GM13976 (cell line): Measurements from ENCODE around the gene PTPRG.

ENCODE experiments used
- DNase-seq: peaks from one replicate; pipeline ENCODE4 v3.0.0; 2012; ENCODE audit warnings: low spot score
- CTCF ChIP-seq: IDR thresholded peaks from 2 replicates; pipeline ENCODE4 v1.5.1; 2012; ENCODE audit warnings: borderline replicate concordance, mild to moderate bottlenecking; ENCODE audit not compliant: insufficient read depth; ENCODE audit errors: extremely low read depth, missing control alignments, control extremely low read depth
- in situ Hi-C: fragments of 300-500 bp; cut with MboI; formaldehyde crosslinking; loops from one replicate; pipeline ENCODE4 v1.12.0; 2022; ENCODE audit warnings: low sequenced_read_pairs, mixed read lengths, inconsistent platforms; ENCODE audit not compliant: unreplicated experiment

The PTPRG gene

GRCh38 chr3:61768284-61769037 is 207.1 kb downstream of the PTPRG start:
- no peak for DNase-seq
- no peak for TF ChIP-seq CTCF
- in situ Hi-C loops, result no loop called here

- in situ Hi-C loops, result no loop called here
- no peak for TF ChIP-seq CTCF
- DNase-seq, result no peak
These were observed 208.1 kb downstream of the PTPRG start for GRCh38 chr3:61769266-61769990.

GRCh38 chr3:61771976-61772375 is 210.6 kb downstream of the PTPRG start:
- no peak for TF ChIP-seq CTCF
- no peak for DNase-seq
- in situ Hi-C loops, result no loop called here

GRCh38 chr3:61772456-61772855 is 211.1 kb downstream of the PTPRG start:
- in situ Hi-C loops, result no loop called here
- no peak for DNase-seq
- TF ChIP-seq CTCF, result no peak

- no peak for DNase-seq
- no peak for TF ChIP-seq CTCF
- in situ Hi-C loops, result no loop called here
These were observed 213.0 kb downstream of the PTPRG start for GRCh38 chr3:61774279-61774890.

GRCh38 chr3:61776390-61776789 is 215.0 kb downstream of the PTPRG start:
- no peak for DNase-seq
- no peak for TF ChIP-seq CTCF
- in situ Hi-C loops, result no loop called here
